ENCODE data around the gene SLC38A3. TPM values are rescaled to one million over a fixed set of nuclear protein-coding genes. Genes with fewer than 3 reads are reported as not detected.

SLC38A3 gene
- not detected in 2 replicates for total RNA-seq

GRCh38 chr3:50204804-50205412, at the start of gene SLC38A3:
Gene SLC38A3 (plus strand): TSS chr3:50205271. CDS start chr3:50214200, 8,929 bp downstream.

GRCh38 chr3:50190936-50191660, 14.0 kb upstream of the SLC38A3 start, which contains the start of gene GNAT1:
Gene GNAT1 (plus strand): TSS chr3:50191610. CDS start chr3:50191726, 116 bp downstream.

GRCh38 chr3:50235716-50236483, 30.8 kb downstream of the SLC38A3 start, which contains the start of gene GNAI2:
Gene GNAI2 (plus strand): TSS chr3:50236204. CDS start chr3:50236336, 132 bp downstream.

GRCh38 chr3:50268703-50269451, 63.8 kb downstream of the SLC38A3 start, which contains the start of gene SEMA3B:
Gene SEMA3B (plus strand): TSS chr3:50269147. CDS start chr3:50269241, 94 bp downstream.

Other genes with a start within 250 kb of the SLC38A3 start
- 97.4 and 147 TPM in 2 replicates for gene RBM5, start 116.4 kb upstream of the SLC38A3 start, total RNA-seq
- 0.23 and 0.30 TPM in 2 replicates for gene SEMA3F, start 49.9 kb upstream of the SLC38A3 start, total RNA-seq
- gene GNAT1, start 13.7 kb upstream of the SLC38A3 start, total RNA-seq, result not detected in 2 replicates
- gene GNAI2, start 30.9 kb downstream of the SLC38A3 start, total RNA-seq, result 180 and 374 TPM in 2 replicates
- gene SEMA3B, start 63.9 kb downstream of the SLC38A3 start, total RNA-seq, result 12.4 and 19.0 TPM in 2 replicates
- gene LSMEM2, start 73.8 kb downstream of the SLC38A3 start, total RNA-seq, result not detected in 2 replicates
- gene IFRD2, start 87.2 kb downstream of the SLC38A3 start, total RNA-seq, result 47.5 and 64.8 TPM in 2 replicates
- 5.3 and 5.7 TPM in 2 replicates for gene HYAL3, start 94.1 kb downstream of the SLC38A3 start, total RNA-seq
- gene NAA80, start 94.1 kb downstream of the SLC38A3 start, total RNA-seq, result 1.5 and 4.2 TPM in 2 replicates
- gene HYAL1, start 98.3 kb downstream of the SLC38A3 start, total RNA-seq, result 0.30 and 0.42 TPM in 2 replicates
- 96.6 and 112 TPM in 2 replicates for gene HYAL2, start 117.5 kb downstream of the SLC38A3 start, total RNA-seq
- gene TUSC2, start 123.0 kb downstream of the SLC38A3 start, total RNA-seq, result 9.3 and 18.4 TPM in 2 replicates
- 20.8 and 26.0 TPM in 2 replicates for gene RASSF1, start 135.6 kb downstream of the SLC38A3 start, total RNA-seq
- 0.30 and 0.88 TPM in 2 replicates for gene ZMYND10, start 140.5 kb downstream of the SLC38A3 start, total RNA-seq
- 17.2 and 25.8 TPM in 2 replicates for gene NPRL2, start 145.5 kb downstream of the SLC38A3 start, total RNA-seq
- gene CYB561D2, start 145.6 kb downstream of the SLC38A3 start, total RNA-seq, result 28.5 and 44.8 TPM in 2 replicates
- gene TMEM115, start 154.2 kb downstream of the SLC38A3 start, total RNA-seq, result 41.9 and 43.9 TPM in 2 replicates

Measured in smooth muscle cell of the umbilical artery (primary cell).